ENCODE data around the gene ACOT12.

The ACOT12 gene

DNA sequence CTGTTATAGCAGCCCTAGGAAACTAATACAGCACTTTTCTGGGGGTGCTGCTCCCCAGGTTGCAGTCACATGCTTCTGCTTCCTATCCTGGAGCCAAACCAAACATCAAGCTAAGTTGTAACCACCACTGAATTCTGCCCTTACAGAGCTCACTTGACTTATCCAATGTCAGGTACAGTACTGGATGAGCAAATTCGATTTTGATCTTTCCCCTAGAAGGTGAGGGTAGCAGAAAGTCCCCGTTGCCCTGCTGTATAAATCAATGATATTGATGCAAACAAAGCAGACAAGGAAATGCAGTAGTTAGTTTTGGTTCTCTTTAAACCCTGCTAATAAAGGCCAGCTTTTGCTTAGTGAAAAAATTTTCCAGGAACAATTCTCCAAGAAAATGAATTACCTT is 56.1 kb downstream of the ACOT12 start:
- in situ Hi-C loops (cut with HindIII; ENCODE audit: low pct_ligation_motif_present, low sequenced_read_pairs), result no loop called here
- no peak for DNase-seq
- H3K27me3 ChIP-seq (replicated peaks), result no peaks in the 10 kb centered on the region
- no peak overlapping the region for H3K4me3 ChIP-seq (ENCODE audit: low read depth, low read length)
- H3K27ac ChIP-seq, result no peak overlapping the region
- TF ChIP-seq CTCF (IDR thresholded peaks at IDR 0.05; ENCODE audit: low read depth, low read length, missing control alignments), result no peak
- no peaks in the 10 kb centered on the region for H3K36me3 ChIP-seq (replicated peaks)

GRCh38 chr5:81336556-81336955 is 57.4 kb downstream of the ACOT12 start:
- in situ Hi-C loops (cut with HindIII; ENCODE audit: low pct_ligation_motif_present, low sequenced_read_pairs), result no loop called here
- no peak for TF ChIP-seq CTCF (IDR thresholded peaks at IDR 0.05; ENCODE audit: low read depth, low read length, missing control alignments)
- Histone ChIP-seq H3K27ac (no peak overlapping the region), H3K27me3 (replicated peaks) (no peaks in the 10 kb centered on the region), H3K4me3 (ENCODE audit: low read depth, low read length) (no peak overlapping the region), H3K36me3 (replicated peaks) (no peaks in the 10 kb centered on the region)
- no peak for DNase-seq

DNA sequence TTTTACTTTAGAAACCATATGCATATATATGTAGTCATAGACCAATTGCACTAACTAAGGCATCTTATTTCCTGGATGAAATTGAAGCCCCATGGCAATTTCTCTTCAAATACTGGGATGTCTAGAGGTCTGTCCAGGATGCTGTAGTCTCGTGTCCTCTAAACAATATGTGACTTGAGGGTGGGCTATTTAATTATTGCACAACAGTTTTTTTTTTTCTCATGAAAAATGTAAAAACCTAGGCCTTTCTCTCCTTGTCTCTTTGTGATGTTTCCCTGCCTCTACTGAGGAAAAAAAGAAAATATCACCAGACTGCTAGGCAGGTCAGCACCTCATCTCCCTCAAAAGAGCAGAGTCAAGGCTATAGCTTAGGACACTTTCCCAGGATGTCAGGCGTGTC is 58.0 kb downstream of the ACOT12 start:
- Histone ChIP-seq H3K36me3 (replicated peaks) (no peaks in the 10 kb centered on the region), H3K4me3 (ENCODE audit: low read depth, low read length) (no peak overlapping the region), H3K27me3 (replicated peaks) (no peaks in the 10 kb centered on the region), H3K27ac (no peak overlapping the region)
- no peak for DNase-seq
- TF ChIP-seq CTCF (IDR thresholded peaks at IDR 0.05; ENCODE audit: low read depth, low read length, missing control alignments), result no peak
- in situ Hi-C loops (cut with HindIII; ENCODE audit: low pct_ligation_motif_present, low sequenced_read_pairs), result no loop called here

GRCh38 chr5:81334304-81335061 is 59.5 kb downstream of the ACOT12 start:
- in situ Hi-C loops (cut with HindIII; ENCODE audit: low pct_ligation_motif_present, low sequenced_read_pairs), result no loop called here
- DNase-seq, result no peak

DNA sequence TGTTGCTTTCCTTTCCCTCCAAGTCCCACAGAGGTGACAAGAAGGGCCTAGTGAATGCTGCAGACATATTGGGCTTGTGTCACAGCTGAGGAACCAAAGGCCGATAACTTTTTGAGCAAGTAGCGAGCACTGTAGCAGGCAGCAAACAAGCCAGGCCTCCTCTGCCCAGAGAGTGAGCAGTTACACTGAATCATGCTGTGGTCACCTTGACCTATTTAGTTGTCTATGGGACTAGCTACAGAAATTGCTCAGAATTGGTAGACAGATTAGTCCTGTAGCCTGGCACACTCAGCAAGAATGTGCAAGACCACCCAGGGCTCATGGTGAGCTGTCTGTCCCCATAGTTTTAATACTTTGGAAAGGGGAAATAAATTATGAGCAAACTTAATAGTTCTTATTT is 67.4 kb downstream of the ACOT12 start:
- no peaks in the 10 kb centered on the region for H3K36me3 ChIP-seq (replicated peaks)
- DNase-seq, result no peak
- no peaks in the 10 kb centered on the region for H3K27me3 ChIP-seq (replicated peaks)
- no peak for TF ChIP-seq CTCF (IDR thresholded peaks at IDR 0.05; ENCODE audit: low read depth, low read length, missing control alignments)
- H3K4me3 ChIP-seq (ENCODE audit: low read depth, low read length), result no peak overlapping the region
- no peak overlapping the region for H3K27ac ChIP-seq
- in situ Hi-C loops (cut with HindIII; ENCODE audit: low pct_ligation_motif_present, low sequenced_read_pairs), result no loop called here

More at GRCh38 chr5:81334304-81335061, 59.5 kb downstream of the ACOT12 start:
- Histone ChIP-seq H3K4me3 (ENCODE audit: low read depth, low read length) (no peak overlapping the region), H3K36me3 (replicated peaks) (no peaks in the 10 kb centered on the region), H3K27ac (no peak overlapping the region), H3K27me3 (replicated peaks) (no peaks in the 10 kb centered on the region)
- TF ChIP-seq CTCF (IDR thresholded peaks at IDR 0.05; ENCODE audit: low read depth, low read length, missing control alignments), result no peak

DNA sequence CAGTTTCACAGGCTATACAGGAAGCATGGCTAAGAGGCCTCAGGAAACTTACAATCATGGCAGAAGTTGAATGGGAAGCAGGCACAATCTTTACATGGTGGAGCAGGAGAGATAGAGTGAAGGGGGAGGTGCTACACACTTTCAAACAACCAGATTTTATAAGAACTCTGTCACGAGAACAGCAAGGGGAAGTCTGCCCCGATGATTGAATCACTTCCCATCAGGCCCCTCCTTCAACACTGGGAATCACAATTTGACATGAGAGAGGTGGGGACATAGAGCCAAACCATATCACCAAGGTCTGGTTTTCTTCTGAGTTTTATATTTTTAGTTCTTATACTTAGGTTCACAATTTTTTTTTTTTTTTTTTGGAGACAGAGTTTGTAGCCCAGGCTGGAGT is 76.4 kb downstream of the ACOT12 start:
- no peak overlapping the region for H3K4me3 ChIP-seq (ENCODE audit: low read depth, low read length)
- TF ChIP-seq CTCF (IDR thresholded peaks at IDR 0.05; ENCODE audit: low read depth, low read length, missing control alignments), result no peak
- no peak for DNase-seq
- in situ Hi-C loops (cut with HindIII; ENCODE audit: low pct_ligation_motif_present, low sequenced_read_pairs), result no loop called here
- peaks cover 10% of the 10 kb centered on the region for H3K36me3 ChIP-seq (replicated peaks)
- H3K27me3 ChIP-seq (replicated peaks), result no peaks in the 10 kb centered on the region
- no peak overlapping the region for H3K27ac ChIP-seq

Data from brain microvascular endothelial cell (primary cell).